BE2C (cell line): ENCODE measurements around the gene CGB5.
"Not testable (repeated sequence)": the region's sequence is repeated elsewhere in the genome, so short reads cannot be mapped to it uniquely, and the experiment has no call there.

Experiments
- DNase-seq: peaks from one replicate; pipeline ENCODE4 v3.0.0-alpha.2; 2020
- H3K27me3 ChIP-seq: fragments of 250-450 bp; sonication (Bioruptor Pico); 2 replicates; pipeline ENCODE4 v1.5.1; 2020; ENCODE audit warnings: mild to moderate bottlenecking
- H3K36me3 ChIP-seq: fragments of 250-450 bp; sonication (Bioruptor Pico); 2 replicates; pipeline ENCODE4 v1.5.1; 2020; ENCODE audit warnings: mild to moderate bottlenecking
- H3K4me1 ChIP-seq: fragments of 250-450 bp; sonication (Bioruptor Pico); 2 replicates; pipeline ENCODE4 v1.5.1; 2020
- H3K4me3 ChIP-seq: 2 replicates; pipeline ENCODE4 v1.5.1; 2011; ENCODE audit warnings: low read depth, low read length
- H3K9me3 ChIP-seq: fragments of 250-450 bp; sonication (Bioruptor Pico); 2 replicates; pipeline ENCODE4 v1.5.1; 2020
- TF ChIP-seq, protein P1 (sequence below): IDR thresholded peaks from 2 replicates; pipeline ENCODE4 v1.5.1; 2012; ENCODE audit warnings: mild to moderate bottlenecking, low read depth, low read length

CGB5 gene

DNA sequence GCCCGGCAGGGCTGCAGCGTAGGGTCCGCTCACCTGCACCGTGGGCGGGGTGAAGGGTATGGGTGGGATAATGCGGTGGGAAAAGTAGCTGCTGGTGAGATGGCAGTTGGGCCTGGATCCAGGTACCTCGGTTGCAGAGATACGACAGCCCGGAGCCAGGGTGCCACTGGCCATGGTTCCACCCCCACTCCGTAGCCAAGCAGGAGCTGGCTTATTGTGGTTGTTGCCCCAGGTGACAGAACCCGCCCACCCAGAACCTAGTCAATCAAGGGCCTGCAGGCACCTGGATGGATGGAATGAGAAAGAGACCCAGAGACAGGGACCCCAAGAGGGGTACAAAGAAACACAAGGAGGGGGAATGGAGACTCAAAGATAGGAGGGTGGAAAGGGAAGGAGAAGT is 23.3 kb upstream of the CGB5 start:
- Histone ChIP-seq H3K4me1 (peaks cover 12% of the 10 kb centered on the region), H3K27me3 (no peaks in the 10 kb centered on the region), H3K4me3 (no peak overlapping the region), H3K9me3 (no peaks in the 10 kb centered on the region), H3K36me3 (peaks cover 4% of the 10 kb centered on the region)
- DNase-seq: no peak
- TF ChIP-seq, protein P1, sequence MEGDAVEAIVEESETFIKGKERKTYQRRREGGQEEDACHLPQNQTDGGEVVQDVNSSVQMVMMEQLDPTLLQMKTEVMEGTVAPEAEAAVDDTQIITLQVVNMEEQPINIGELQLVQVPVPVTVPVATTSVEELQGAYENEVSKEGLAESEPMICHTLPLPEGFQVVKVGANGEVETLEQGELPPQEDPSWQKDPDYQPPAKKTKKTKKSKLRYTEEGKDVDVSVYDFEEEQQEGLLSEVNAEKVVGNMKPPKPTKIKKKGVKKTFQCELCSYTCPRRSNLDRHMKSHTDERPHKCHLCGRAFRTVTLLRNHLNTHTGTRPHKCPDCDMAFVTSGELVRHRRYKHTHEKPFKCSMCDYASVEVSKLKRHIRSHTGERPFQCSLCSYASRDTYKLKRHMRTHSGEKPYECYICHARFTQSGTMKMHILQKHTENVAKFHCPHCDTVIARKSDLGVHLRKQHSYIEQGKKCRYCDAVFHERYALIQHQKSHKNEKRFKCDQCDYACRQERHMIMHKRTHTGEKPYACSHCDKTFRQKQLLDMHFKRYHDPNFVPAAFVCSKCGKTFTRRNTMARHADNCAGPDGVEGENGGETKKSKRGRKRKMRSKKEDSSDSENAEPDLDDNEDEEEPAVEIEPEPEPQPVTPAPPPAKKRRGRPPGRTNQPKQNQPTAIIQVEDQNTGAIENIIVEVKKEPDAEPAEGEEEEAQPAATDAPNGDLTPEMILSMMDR: no peak

DNA sequence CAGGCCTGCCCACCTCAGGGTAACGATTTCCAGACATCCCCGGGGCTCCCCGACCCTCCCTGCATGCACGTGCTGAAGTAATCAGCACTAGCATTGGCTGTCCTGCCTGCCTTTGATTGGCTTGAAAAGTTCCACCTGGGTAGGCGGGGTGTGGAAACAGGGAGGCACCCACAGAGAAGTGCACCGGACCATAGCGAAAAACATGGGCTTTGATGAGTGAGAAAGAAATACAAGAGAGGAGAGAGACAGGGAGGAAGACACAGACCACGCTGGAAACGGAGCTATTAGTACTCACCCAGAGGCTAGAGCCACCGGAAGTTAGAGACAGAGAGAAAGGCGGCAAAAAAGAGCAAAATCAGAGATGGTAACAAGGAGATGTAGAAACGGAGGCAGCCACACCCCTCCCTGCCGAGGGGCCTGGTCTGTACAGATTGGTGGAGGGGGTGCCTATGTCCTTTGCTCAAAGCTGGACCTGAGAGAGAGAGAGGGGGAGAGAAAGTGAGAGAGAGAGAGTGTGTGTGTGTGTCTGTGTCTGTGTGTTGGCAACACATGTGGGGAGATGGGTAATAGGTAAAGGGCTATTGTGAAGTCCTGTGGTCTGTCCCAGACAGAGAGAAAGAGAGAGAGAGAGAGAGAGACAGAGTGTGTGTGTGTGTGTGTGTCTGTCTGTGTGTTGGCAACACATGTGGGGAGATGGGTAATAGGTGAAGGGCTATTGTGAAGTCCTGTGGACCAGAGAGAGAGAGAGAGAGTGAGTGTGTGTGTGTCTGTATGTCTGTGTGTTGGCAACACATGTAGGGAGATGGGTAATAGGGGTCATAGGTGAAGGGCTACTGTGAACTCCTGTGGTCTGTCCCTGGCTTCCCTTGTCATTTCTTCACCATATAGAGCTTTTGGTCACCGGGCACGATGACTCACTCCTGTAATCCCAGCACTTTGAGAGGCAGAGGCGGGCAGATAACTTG is 22.4 kb upstream of the CGB5 start:
- Histone ChIP-seq H3K36me3 (no peaks in the 10 kb centered on the region), H3K4me3 (no peak overlapping the region), H3K27me3 (no peaks in the 10 kb centered on the region), H3K9me3 (no peaks in the 10 kb centered on the region), H3K4me1 (peaks cover 12% of the 10 kb centered on the region)
- TF ChIP-seq, protein P1: no peak
- DNase-seq: no peak

DNA sequence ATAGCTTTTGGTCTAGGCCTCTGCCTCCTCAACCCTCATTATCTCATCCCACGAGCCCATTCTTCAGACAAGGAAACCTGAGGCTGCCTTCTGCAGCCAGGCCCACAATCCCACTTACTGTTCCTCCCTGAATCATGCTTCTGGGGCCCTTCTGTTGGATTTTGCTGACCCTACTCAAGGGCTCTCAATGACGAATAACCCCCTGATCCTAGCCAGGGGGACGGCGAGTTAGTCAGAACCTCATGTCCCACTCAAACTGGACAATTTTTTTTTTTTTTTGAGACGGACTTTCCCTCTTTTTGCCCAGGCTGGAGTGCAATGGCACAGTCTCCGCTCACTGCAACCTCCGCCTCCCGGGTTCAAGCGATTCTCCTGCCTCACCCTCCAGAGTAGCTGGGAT is 21.5 kb upstream of the CGB5 start:
- H3K36me3 ChIP-seq: no peaks in the 10 kb centered on the region
- H3K9me3 ChIP-seq: no peaks in the 10 kb centered on the region
- H3K4me1 ChIP-seq: peaks cover 12% of the 10 kb centered on the region
- no peaks in the 10 kb centered on the region for H3K27me3 ChIP-seq
- TF ChIP-seq, protein P1: no peak
- H3K4me3 ChIP-seq: no peak overlapping the region
- no peak for DNase-seq

DNA sequence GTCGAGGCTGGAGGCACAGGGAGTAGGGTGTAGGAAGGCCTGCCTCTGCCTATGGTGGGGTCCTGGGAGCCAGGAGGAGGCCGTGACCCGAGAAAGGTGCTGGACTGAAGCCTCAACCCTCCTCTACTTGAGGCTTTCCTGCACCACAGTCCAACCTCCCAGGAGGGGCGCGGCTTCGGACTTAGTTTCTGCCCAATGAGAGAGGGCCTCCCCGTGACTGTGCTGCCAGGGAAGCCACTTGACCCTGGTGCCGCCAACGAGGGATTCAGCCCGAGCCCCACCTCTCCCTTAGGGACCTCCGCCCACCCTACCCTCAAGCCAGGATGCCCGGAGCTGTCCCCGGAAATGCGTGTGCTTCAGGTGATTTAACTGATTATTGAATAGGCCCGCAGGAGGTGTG is 19.4 kb upstream of the CGB5 start, which contains the start of gene CGB3:
CGB3 (minus strand) TSS at position 101 of the 400 bp plus-strand sequence. CDS start 362 bp downstream, outside the sequence.
- not testable (repeated sequence) for H3K36me3 ChIP-seq, DNase-seq, H3K9me3 ChIP-seq, H3K4me3 ChIP-seq, H3K4me1 ChIP-seq, H3K27me3 ChIP-seq

DNA sequence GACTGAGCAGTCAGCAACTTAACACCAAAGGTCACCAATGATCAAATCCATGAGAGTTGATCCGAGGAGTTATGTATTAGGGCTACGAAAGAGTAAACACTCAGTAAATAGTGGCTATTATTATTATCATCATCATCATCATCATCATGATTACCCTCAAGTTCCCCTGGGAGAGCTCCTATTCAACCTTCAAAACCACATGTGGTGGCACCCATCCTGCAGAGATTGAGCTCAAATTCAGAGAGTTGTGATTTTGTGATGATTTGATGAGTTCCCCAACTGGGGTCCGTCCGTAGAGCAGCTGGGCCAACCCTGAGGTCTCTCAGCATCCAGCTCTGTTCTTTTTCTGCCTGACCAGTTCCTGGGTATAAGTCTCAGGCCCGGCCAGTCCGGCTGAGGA is 18.6 kb upstream of the CGB5 start:
- H3K4me1 ChIP-seq, DNase-seq, H3K4me3 ChIP-seq, H3K9me3 ChIP-seq, H3K36me3 ChIP-seq, H3K27me3 ChIP-seq: not testable (repeated sequence)

DNA sequence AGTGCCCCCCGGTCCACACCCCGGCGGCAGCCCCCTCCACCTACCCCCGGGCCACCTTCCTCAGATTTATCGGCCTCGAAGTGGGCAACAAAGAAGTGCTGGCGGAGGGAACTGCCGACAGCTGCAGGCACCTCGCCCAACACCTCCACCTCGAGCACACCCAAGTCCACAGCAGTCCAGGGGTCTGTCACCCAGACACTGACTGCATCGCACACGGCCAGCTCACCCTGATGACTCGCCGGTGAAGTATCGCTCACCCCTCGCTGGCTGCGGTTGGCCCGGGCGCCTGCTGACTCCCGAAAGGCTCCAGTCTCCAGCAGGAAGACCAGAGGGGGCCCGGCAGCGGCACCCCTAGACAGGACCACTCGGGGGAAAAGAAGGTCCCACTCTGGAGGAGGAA is 18.0 kb upstream of the CGB5 start:
- H3K36me3 ChIP-seq, DNase-seq, H3K4me3 ChIP-seq, H3K27me3 ChIP-seq, H3K9me3 ChIP-seq, H3K4me1 ChIP-seq: not testable (repeated sequence)

DNA sequence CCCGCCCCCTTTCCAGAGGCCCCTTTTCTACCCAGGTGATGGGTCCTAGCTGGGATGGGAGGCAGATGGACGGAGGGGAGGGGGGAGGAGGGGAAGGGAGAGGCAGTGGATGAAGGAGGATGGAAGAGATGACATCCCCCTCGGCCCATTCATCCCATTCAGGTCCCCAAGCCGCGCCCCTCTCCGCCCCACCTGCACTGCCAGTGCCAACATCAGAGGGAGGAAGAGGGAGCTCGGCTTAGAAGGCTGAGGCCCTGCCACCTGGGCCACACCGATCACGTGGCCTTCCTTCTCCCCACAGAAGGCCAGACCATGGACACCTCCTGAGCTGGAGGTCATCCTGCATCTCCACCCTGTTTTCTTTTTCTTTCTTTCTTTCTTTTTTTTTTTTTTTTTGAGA is 15.0 kb upstream of the CGB5 start:
- not testable (repeated sequence) for H3K4me1 ChIP-seq, DNase-seq, H3K36me3 ChIP-seq, H3K4me3 ChIP-seq, H3K9me3 ChIP-seq, H3K27me3 ChIP-seq

DNA sequence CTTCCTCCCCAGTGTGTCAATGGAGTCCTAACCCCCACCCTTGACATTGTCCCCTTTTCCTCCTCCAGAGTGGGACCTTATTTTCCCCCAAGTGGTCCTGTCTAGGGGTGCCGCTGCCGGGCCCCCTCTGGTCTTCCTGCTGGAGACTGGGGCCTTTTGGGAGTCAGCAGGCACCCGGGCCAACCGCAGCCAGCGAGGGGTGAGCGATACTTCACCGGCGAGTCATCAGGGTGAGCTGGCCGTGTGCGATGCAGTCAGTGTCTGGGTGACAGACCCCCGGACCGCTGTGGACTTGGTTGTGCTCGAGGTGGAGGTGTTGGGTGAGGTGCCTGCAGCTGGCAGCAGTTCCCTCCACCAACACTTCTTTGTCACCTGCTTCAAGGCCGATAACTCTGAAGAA is 13.9 kb upstream of the CGB5 start:
- not testable (repeated sequence) for DNase-seq, H3K4me1 ChIP-seq

DNA sequence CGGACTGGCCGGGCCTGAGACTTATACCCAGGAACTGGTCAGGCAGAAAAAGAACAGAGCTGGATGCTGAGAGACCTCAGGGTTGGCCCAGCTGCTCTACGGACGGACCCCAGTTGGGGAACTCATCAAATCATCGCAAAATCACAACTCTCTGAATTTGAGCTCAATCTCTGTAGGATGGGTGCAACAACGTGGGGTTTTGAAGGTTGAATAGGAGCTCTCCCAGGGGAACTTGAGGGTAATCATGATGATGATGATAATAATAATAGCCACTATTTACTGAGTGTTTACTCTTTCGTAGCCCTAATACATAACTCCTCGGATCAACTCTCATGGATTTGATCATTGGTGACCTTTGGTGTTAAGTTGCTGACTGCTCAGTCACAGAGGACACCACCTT is 13.3 kb upstream of the CGB5 start:
- H3K27me3 ChIP-seq, H3K4me1 ChIP-seq, H3K4me3 ChIP-seq, H3K36me3 ChIP-seq, DNase-seq, H3K9me3 ChIP-seq: not testable (repeated sequence)

More for the DNA sequence above, 13.9 kb upstream of the CGB5 start:
- not testable (repeated sequence) for H3K27me3 ChIP-seq, H3K4me3 ChIP-seq, H3K36me3 ChIP-seq, H3K9me3 ChIP-seq
